ENCODE data around the gene RANBP1. TPM values are rescaled to one million over a fixed set of nuclear protein-coding genes. Genes with fewer than 3 reads are reported as not detected.

Gene RANBP1
- total RNA-seq, 1 experiment from 2014 or later: 522 TPM

- Mint-ChIP-seq H3K4me1 (peaks cover 7 to 18% of the 10 kb centered on the region in 2 experiments), H3K4me3 (no peak overlapping the region), H3K36me3 (ENCODE audit: insufficient read depth in 1 of 3, low read depth in 3 of 3) (peaks cover 1 to 11% (median 3%) of the 10 kb centered on the region in 3 experiments; a peak in 5 of 7 replicates), H3K27me3 (ENCODE audit: low read depth) (peaks cover 7% of the 10 kb centered on the region), H3K9me3 (no peaks in the 10 kb centered on the region), H3K27ac (peak overlapping the region in 1 of 3 experiments; percentile 82; a peak in 3 of 7 replicates)
- no peak overlapping the region for H2BK120ac ChIP-seq (ENCODE audit: low read depth, low read length, poor library complexity, severe bottlenecking)
- peaks cover 9% of the 10 kb centered on the region for H3K79me1 ChIP-seq (ENCODE audit: insufficient read depth, low read depth, low read length, poor library complexity, severe bottlenecking)
- H4K20me1 ChIP-seq (ENCODE audit: control insufficient read depth, insufficient read depth, insufficient read length): no peaks in the 10 kb centered on the region
- no peak overlapping the region for H3K27ac ChIP-seq (ENCODE audit: insufficient read length, low read depth, low read length)
- no peak overlapping the region for H3K14ac ChIP-seq (ENCODE audit: insufficient read depth, low read length)
- no peaks in the 10 kb centered on the region for H3K9me3 ChIP-seq (ENCODE audit: control insufficient read depth, low read depth, low read length)
- H3K4me1 ChIP-seq (ENCODE audit: insufficient read depth, low read length): no peaks in the 10 kb centered on the region; the same call in 1 of the 2 replicates
- H3K56ac ChIP-seq (ENCODE audit: insufficient read length, low read depth, low read length): no peak overlapping the region
- H2BK5ac ChIP-seq (ENCODE audit: insufficient read length, low read length): no peak overlapping the region
- H3K23ac ChIP-seq (ENCODE audit: insufficient read length, low read depth, low read length): no peak overlapping the region
- no peak overlapping the region for H2AFZ ChIP-seq (ENCODE audit: low read length)
- H4K5ac ChIP-seq (ENCODE audit: insufficient read length, low read depth, low read length): no peak overlapping the region
- H3K4ac ChIP-seq (ENCODE audit: low read depth, low read length): no peak overlapping the region
- DNase-seq: no peak
- no peak overlapping the region for H3K9ac ChIP-seq (ENCODE audit: extremely low read depth, insufficient read length, low read length)
- H3K79me2 ChIP-seq (ENCODE audit: insufficient read depth, low read length): peaks cover 13% of the 10 kb centered on the region
- H3K4me2 ChIP-seq (ENCODE audit: insufficient read depth, insufficient read length, low read length): no peak overlapping the region
- no peak overlapping the region for H2BK12ac ChIP-seq (ENCODE audit: insufficient read length, low read depth, low read length)
- H3K18ac ChIP-seq (ENCODE audit: insufficient read length, low read depth, low read length): no peak overlapping the region
- TF ChIP-seq CTCF (conservative IDR thresholded peaks at IDR 0.05): no peak
- H3K23me2 ChIP-seq (ENCODE audit: insufficient read length, low read depth, low read length, poor library complexity, severe bottlenecking): peaks cover 8% of the 10 kb centered on the region
- H3T11ph ChIP-seq (ENCODE audit: low read length): no peak overlapping the region
- H2AK5ac ChIP-seq (ENCODE audit: insufficient read length, low read length): no peak overlapping the region
- H4K8ac ChIP-seq (replicated peaks; ENCODE audit: insufficient read length, low read depth, low read length): no peak overlapping the region
- H2BK15ac ChIP-seq (ENCODE audit: low read depth, low read length): no peak overlapping the region
- H3K27me3 ChIP-seq (ENCODE audit: insufficient read depth, low read length): no peaks in the 10 kb centered on the region; the same call in 1 of the 2 replicates
- H4K91ac ChIP-seq (ENCODE audit: insufficient read length, low read depth, low read length): no peak overlapping the region
- WGBS (ENCODE audit: extremely low coverage, insufficient read length, low lambda C conversion rate): no CpG with 5 or more reads among the region's 6 CpGs
- no peak overlapping the region for H2BK20ac ChIP-seq (ENCODE audit: low read depth, low read length, poor library complexity, severe bottlenecking)
Observed at GRCh38 chr22:20076627-20077172, 39.2 kb upstream of the RANBP1 start.

All from H9 (cell line).